ENCODE data around the gene RHOD. TPM values are rescaled to one million over a fixed set of nuclear protein-coding genes. Genes with fewer than 3 reads are reported as not detected.
A peak's percentile ranks its signal among the peaks of the same experiment; 100 is the strongest.

Gene RHOD
- total and polyA plus RNA-seq, 9 of the 15 experiments (the other 6 are each of a cell fraction or from before 2014, with no cell fraction given): not detected

GRCh38 chr11:67120456-67120855 is 63.8 kb downstream of the RHOD start (continued):
- no peak for TF ChIP-seq PURB (CRISPR knock-in tag; IDR thresholded peaks at IDR 0.05; ENCODE audit: low read depth)
- TF ChIP-seq HLTF (IDR thresholded peaks at IDR 0.05): no peak
- TF ChIP-seq GTF2F1 (IDR thresholded peaks at IDR 0.05; ENCODE audit: low read depth, low read length): no peak
- TF ChIP-seq STAG1 (CRISPR knock-in tag; IDR thresholded peaks at IDR 0.05; ENCODE audit: borderline replicate concordance): no peak
- no peak for TF ChIP-seq EWSR1 (IDR thresholded peaks at IDR 0.05; ENCODE audit: borderline replicate concordance, low read depth, partially characterized antibody)
- TF ChIP-seq SAP30 (IDR thresholded peaks at IDR 0.05; ENCODE audit: borderline replicate concordance, insufficient read depth, low read depth, low read length, poor library complexity, severe bottlenecking): no peak
- TF ChIP-seq ETV1 (tag; conservative IDR thresholded peaks at IDR 0.05; ENCODE audit: low read depth): no peak
- TF ChIP-seq SMARCC2 (IDR thresholded peaks at IDR 0.05; ENCODE audit: low read depth): peak; percentile 36; the same call in 1 of the 2 replicates
- peak in 1 of 2 experiments; percentile 22 for TF ChIP-seq AFF1 (IDR thresholded peaks at IDR 0.05; ENCODE audit: low read depth in 1 of 2, partially characterized antibody in 2 of 2)
- no peak for TF ChIP-seq XRCC4 (IDR thresholded peaks at IDR 0.05; ENCODE audit: extremely low read depth, insufficient read depth, insufficient read length)

Data from K562 (cell line).